Esophagus muscularis mucosa (tissue), 4 donors: ENCODE data around the gene FBXW8. TPM values are rescaled to one million over a fixed set of nuclear protein-coding genes. Genes with fewer than 3 reads are reported as not detected.

Experiments
- DNase-seq: peaks from one replicate; pipeline ENCODE4 v3.0.0-alpha.2; 2017; ENCODE audit errors: extremely low spot score
- H3K27ac ChIP-seq, 4 donors: fragments of 200-600 bp; sonication (generic); replicated peaks in 1 of 4; 1 replicate in 3 of 4; 2 replicates in 1 of 4; pipeline ENCODE4 v1.5.1; 2016 to 2019; ENCODE audit warnings: mild to moderate bottlenecking in 1 of 4
- H3K27me3 ChIP-seq, 4 donors: fragments of 200-600 bp; sonication (generic); one replicate each; pipeline versions ENCODE4 v1.5.1 to v1.6.0; 2016 to 2019
- H3K36me3 ChIP-seq, 4 donors: fragments of 200-600 bp; sonication (generic); one replicate each; pipeline ENCODE4 v1.5.1; 2016 to 2019
- H3K4me1 ChIP-seq, 4 donors: fragments of 200-600 bp; sonication (generic); one replicate each; pipeline ENCODE4 v1.5.1; 2016 to 2019
- H3K4me3 ChIP-seq, 4 donors: fragments of 200-600 bp; sonication (generic); 1 replicate in 2 of 4; 2 replicates in 2 of 4; pipeline ENCODE4 v1.5.1; 2016 to 2019; ENCODE audit warnings: mild to moderate bottlenecking in 4 of 4, moderate library complexity in 1 of 4
- H3K9me3 ChIP-seq, 4 donors: fragments of 200-600 bp; sonication (generic); 1 replicate in 3 of 4; 2 replicates in 1 of 4; pipeline ENCODE4 v1.5.1; 2016 to 2019
- CTCF ChIP-seq, 3 experiments: fragments of 200-600 bp in 2 of 3; fragments of 450-650 bp in 1 of 3; sonication (generic) in 2 of 3; IDR thresholded peaks; one replicate each; pipeline ENCODE4 v1.5.1; 2017 to 2019; ENCODE audit warnings: antibody characterized with exemption in 3 of 3, mild to moderate bottlenecking in 2 of 3, moderate library complexity in 1 of 3
- EP300 ChIP-seq: sonication (generic); formaldehyde crosslinking; IDR thresholded peaks from one replicate; pipeline ENCODE4 v1.6.1; 2017; ENCODE audit warnings: antibody characterized with exemption
- POLR2A ChIP-seq: fragments of 450-650 bp; IDR thresholded peaks from one replicate; pipeline ENCODE4 v1.6.1; 2017; ENCODE audit warnings: antibody characterized with exemption, moderate library complexity, mild to moderate bottlenecking, low read depth
- POLR2AphosphoS5 ChIP-seq, 2 donors: sonication (generic); formaldehyde crosslinking; IDR thresholded peaks; one replicate each; pipeline ENCODE4 v1.6.1; 2017; ENCODE audit warnings: antibody characterized with exemption in 2 of 2
- WGBS: methylation state at CpG from one replicate; pipeline ENCODE4 v1.1.5; 2018; 5-methylcytosine and 5-hydroxymethylcytosine counted together
- intact Hi-C: fragments of 100-400 bp; cut with DNase I; formaldehyde crosslinking; loops from one replicate; pipeline ENCODE4 v1.15.1; 2023
- total RNA-seq, 4 donors: library from RNA; depleted of rRNA; stranded (reverse); fragments of >200 nt; gene quantifications; one replicate each; pipeline versions ENCODE4 v1.1.0 to v1.2.1, GENCODE V29; 2016

The FBXW8 gene
- total RNA-seq, 4 donors from 2014 or later: 11.9 to 13.9 (median 13.3) TPM

- Histone ChIP-seq H3K9me3 (no peaks in the 10 kb centered on the region), H3K27me3 (peaks cover 0 to 18% (median 0%) of the 10 kb centered on the region in 4 donors), H3K4me3 (no peak overlapping the region), H3K36me3 (no peaks in the 10 kb centered on the region), H3K4me1 (peaks cover 0 to 25% (median 21%) of the 10 kb centered on the region in 4 donors), H3K27ac (no peak overlapping the region)
- DNase-seq: no peak
- intact Hi-C loops: no loop called here
- 67% methylated on average over 12 of the region's 13 CpGs for WGBS
- TF ChIP-seq EP300 (no peak), CTCF (IDR thresholded peaks at IDR 0.05) (no peak), POLR2AphosphoS5 (IDR thresholded peaks at IDR 0.05) (peak in 1 of 2 donors; percentile 60), POLR2A (no peak)
Observed at GRCh38 chr12:116864371-116865160, 46.2 kb upstream of the FBXW8 start.

GRCh38 chr12:116867523-116867922, 43.2 kb upstream of the FBXW8 start:
- WGBS: 95% methylated on average over 2 of the region's 2 CpGs

GRCh38 chr12:116870306-116870705, 40.4 kb upstream of the FBXW8 start:
- no peak overlapping the region for H3K27ac ChIP-seq
- DNase-seq: no peak
- H3K4me3 ChIP-seq: no peak overlapping the region
- peaks cover 0 to 37% (median 0%) of the 10 kb centered on the region in 4 donors for H3K27me3 ChIP-seq
- intact Hi-C loops: no loop called here
- TF ChIP-seq POLR2A: no peak
- no peak for TF ChIP-seq POLR2AphosphoS5 (IDR thresholded peaks at IDR 0.05)
- TF ChIP-seq EP300: no peak
- no peak for TF ChIP-seq CTCF (IDR thresholded peaks at IDR 0.05)
- no peaks in the 10 kb centered on the region for H3K4me1 ChIP-seq
- H3K9me3 ChIP-seq: peaks cover 0 to 13% (median 8%) of the 10 kb centered on the region in 4 donors
- no peaks in the 10 kb centered on the region for H3K36me3 ChIP-seq
- 69% methylated on average over 4 of the region's 4 CpGs for WGBS

More at GRCh38 chr12:116867523-116867922, 43.2 kb upstream of the FBXW8 start:
- H3K4me3 ChIP-seq: no peak overlapping the region
- intact Hi-C loops: no loop called here
- no peak for TF ChIP-seq POLR2AphosphoS5 (IDR thresholded peaks at IDR 0.05)
- no peak for TF ChIP-seq CTCF (IDR thresholded peaks at IDR 0.05)
- TF ChIP-seq POLR2A: no peak
- no peak for TF ChIP-seq EP300
- no peaks in the 10 kb centered on the region for H3K36me3 ChIP-seq
- no peak for DNase-seq
- no peaks in the 10 kb centered on the region for H3K9me3 ChIP-seq
- H3K27ac ChIP-seq: no peak overlapping the region
- peaks cover 0 to 10% (median 9%) of the 10 kb centered on the region in 4 donors for H3K4me1 ChIP-seq
- peaks cover 0 to 22% (median 0%) of the 10 kb centered on the region in 4 donors for H3K27me3 ChIP-seq

GRCh38 chr12:116874324-116874995, 36.3 kb upstream of the FBXW8 start:
- H3K27me3 ChIP-seq: peaks cover 3 to 78% (median 29%) of the 10 kb centered on the region in 4 donors
- H3K4me1 ChIP-seq: peaks cover 10 to 13% (median 12%) of the 10 kb centered on the region in 4 donors
- no peak overlapping the region for H3K4me3 ChIP-seq
- WGBS: 85% methylated on average over 4 of the region's 4 CpGs
- no peak overlapping the region for H3K27ac ChIP-seq
- no peak for TF ChIP-seq POLR2AphosphoS5 (IDR thresholded peaks at IDR 0.05)
- TF ChIP-seq CTCF (IDR thresholded peaks at IDR 0.05): no peak
- no peak for TF ChIP-seq EP300
- TF ChIP-seq POLR2A: no peak
- H3K36me3 ChIP-seq: no peaks in the 10 kb centered on the region
- intact Hi-C loops: no loop called here
- peaks cover 0 to 14% (median 8%) of the 10 kb centered on the region in 4 donors for H3K9me3 ChIP-seq
- DNase-seq: no peak
